Tibial nerve (tissue), 4 donors: ENCODE measurements around the gene THPO.

Source experiments
- EP300 ChIP-seq, 2 donors: sonication (generic); formaldehyde crosslinking; IDR thresholded peaks; one replicate each; pipeline ENCODE4 v1.6.1; 2017; ENCODE audit warnings: antibody characterized with exemption in 2 of 2, mild to moderate bottlenecking in 1 of 2
- POLR2A ChIP-seq, 2 donors: fragments of 450-650 bp; IDR thresholded peaks; one replicate each; pipeline ENCODE4 v1.6.1; 2017; ENCODE audit warnings: antibody characterized with exemption in 2 of 2, mild to moderate bottlenecking in 2 of 2, moderate library complexity in 2 of 2
- TF ChIP-seq, protein P1 (sequence below), 5 experiments: fragments of 200-600 bp in 3 of 5; fragments of 450-650 bp in 2 of 5; sonication (generic) in 3 of 5; IDR thresholded peaks; one replicate each; pipeline ENCODE4 v1.5.1; 2016 to 2019; ENCODE audit warnings: antibody characterized with exemption in 5 of 5, mild to moderate bottlenecking in 3 of 5, moderate library complexity in 2 of 5

- TF ChIP-seq EP300 (IDR thresholded peaks at IDR 0.05) (no peak), POLR2A (IDR thresholded peaks at IDR 0.05) (no peak)
- TF ChIP-seq, protein P1, sequence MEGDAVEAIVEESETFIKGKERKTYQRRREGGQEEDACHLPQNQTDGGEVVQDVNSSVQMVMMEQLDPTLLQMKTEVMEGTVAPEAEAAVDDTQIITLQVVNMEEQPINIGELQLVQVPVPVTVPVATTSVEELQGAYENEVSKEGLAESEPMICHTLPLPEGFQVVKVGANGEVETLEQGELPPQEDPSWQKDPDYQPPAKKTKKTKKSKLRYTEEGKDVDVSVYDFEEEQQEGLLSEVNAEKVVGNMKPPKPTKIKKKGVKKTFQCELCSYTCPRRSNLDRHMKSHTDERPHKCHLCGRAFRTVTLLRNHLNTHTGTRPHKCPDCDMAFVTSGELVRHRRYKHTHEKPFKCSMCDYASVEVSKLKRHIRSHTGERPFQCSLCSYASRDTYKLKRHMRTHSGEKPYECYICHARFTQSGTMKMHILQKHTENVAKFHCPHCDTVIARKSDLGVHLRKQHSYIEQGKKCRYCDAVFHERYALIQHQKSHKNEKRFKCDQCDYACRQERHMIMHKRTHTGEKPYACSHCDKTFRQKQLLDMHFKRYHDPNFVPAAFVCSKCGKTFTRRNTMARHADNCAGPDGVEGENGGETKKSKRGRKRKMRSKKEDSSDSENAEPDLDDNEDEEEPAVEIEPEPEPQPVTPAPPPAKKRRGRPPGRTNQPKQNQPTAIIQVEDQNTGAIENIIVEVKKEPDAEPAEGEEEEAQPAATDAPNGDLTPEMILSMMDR (IDR thresholded peaks at IDR 0.05), result no peak
These were observed 52.7 kb downstream of the THPO start for GRCh38 chr3:184325269-184325668.
